ENCODE measurements around the gene SRSF2. TPM values are rescaled to one million over a fixed set of nuclear protein-coding genes. Genes with fewer than 3 reads are reported as not detected.

The SRSF2 gene
- total and polyA plus RNA-seq, 9 of the 15 experiments (the other 6 are each of a cell fraction or from before 2014, with no cell fraction given), result 161 to 583 (median 393) TPM

DNA sequence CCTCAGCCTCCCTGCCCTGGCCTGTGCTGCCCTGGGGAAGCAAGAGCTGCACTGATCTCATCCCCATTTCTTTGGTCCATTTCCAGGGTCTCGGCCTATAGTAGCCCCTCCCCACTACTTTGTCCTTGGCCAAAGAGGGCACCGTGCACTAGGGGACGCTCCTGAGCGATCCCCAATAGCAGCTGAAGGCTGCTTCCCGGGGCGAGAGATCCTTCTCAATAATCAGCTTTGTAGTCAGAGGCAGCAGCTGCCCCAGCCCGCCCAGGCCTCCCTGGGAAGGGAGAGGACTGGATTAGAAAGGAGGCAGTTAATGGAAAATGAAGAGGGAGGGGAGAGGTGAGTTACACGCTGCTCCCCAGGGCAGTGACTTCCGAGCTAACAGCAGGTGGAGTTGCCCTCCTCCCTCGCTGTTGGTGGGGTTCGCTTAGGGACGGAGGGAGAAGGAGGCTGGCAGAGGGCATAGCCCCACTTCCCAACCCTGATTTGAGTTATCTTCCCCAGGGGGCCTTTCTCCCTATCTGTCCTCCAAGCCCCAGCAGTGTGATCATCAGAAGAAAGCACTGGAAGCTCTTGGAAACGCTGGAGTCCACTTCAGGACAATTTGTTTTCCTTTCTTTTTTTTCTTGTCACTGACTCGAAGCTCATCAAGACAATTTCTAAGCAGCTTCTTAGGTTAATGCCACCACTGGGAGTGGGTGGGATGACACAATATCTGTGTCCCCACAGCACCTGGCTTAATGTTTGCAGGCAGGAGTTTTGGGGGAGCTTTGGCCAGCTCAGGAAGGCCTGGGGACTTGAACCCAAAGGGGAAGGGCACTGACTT is 28.9 kb downstream of the SRSF2 start (continued):
- TF ChIP-seq CBFA2T3 (IDR thresholded peaks at IDR 0.05), result 0 out of 2 replicates have a peak, but pooled peaks have one; percentile 4

GRCh38 chr17:76706817-76707216 is 30.3 kb downstream of the SRSF2 start:
- no peak overlapping the region for H3K4me2 ChIP-seq (ENCODE audit: insufficient read depth, low read length)
- H4K20me1 ChIP-seq (replicated peaks; ENCODE audit: control insufficient read depth, insufficient read depth, low read length), result peaks cover 5% of the 10 kb centered on the region; the same call in 1 of the 2 replicates
- H3K79me2 ChIP-seq (ENCODE audit: control insufficient read depth, insufficient read depth, low read length), result no peaks in the 10 kb centered on the region
- no peaks in the 10 kb centered on the region for H3K9me1 ChIP-seq (ENCODE audit: control insufficient read depth, insufficient read depth, low read length)
- peaks cover 23 to 35% of the 10 kb centered on the region in 2 experiments; a peak in 4 of 5 replicates for H3K4me1 ChIP-seq (replicated peaks in 1 of 2; ENCODE audit: control insufficient read depth in 2 of 2, insufficient read depth in 2 of 2, low read length in 2 of 2)
- POLR2A ChIA-PET, result interaction anchor here (1.1 kb wide), 1 partner anchor 11 kb away, joined by 3 read pairs; no protein-coding TSS in a partner anchor
- BruUV-seq (replicated peaks), result no TSS peak
- no peak for ATAC-seq
- H3K9ac ChIP-seq (ENCODE audit: insufficient read depth in 1 of 2, low read depth in 2 of 2, low read length in 2 of 2), result no peak overlapping the region
- H2AFZ ChIP-seq (ENCODE audit: low read depth, low read length), result no peak overlapping the region
- FAIRE-seq, result no peak
- no peak overlapping the region for H3K4me3 ChIP-seq
- CTCF ChIA-PET (ENCODE audit: low intra/inter-chr PET ratio), result no interaction called here
- intact Hi-C loops (cut with micrococcal nuclease), result no loop called here
- H3K36me3 ChIP-seq (ENCODE audit: control insufficient read depth, insufficient read depth, low read length), result no peaks in the 10 kb centered on the region
- TF ChIP-seq TFAM (CRISPR knock-in tag; conservative IDR thresholded peaks at IDR 0.05) (no peak), COPS2 (conservative IDR thresholded peaks at IDR 0.05) (no peak), ZNF431 (CRISPR knock-in tag; IDR thresholded peaks at IDR 0.05) (no peak), ZNF717 (CRISPR knock-in tag; IDR thresholded peaks at IDR 0.05) (no peak), CHD4 (IDR thresholded peaks at IDR 0.05; ENCODE audit: insufficient read depth, insufficient replicate concordance, low read depth, low read length, poor library complexity, severe bottlenecking) (no peak), XRCC4 (IDR thresholded peaks at IDR 0.05; ENCODE audit: extremely low read depth, insufficient read depth, insufficient read length) (no peak)
- TF ChIP-seq, protein P1, sequence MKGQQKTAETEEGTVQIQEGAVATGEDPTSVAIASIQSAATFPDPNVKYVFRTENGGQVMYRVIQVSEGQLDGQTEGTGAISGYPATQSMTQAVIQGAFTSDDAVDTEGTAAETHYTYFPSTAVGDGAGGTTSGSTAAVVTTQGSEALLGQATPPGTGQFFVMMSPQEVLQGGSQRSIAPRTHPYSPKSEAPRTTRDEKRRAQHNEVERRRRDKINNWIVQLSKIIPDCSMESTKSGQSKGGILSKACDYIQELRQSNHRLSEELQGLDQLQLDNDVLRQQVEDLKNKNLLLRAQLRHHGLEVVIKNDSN (CRISPR knock-in tag; IDR thresholded peaks at IDR 0.05), result no peak
- TF ChIP-seq, protein P2, sequence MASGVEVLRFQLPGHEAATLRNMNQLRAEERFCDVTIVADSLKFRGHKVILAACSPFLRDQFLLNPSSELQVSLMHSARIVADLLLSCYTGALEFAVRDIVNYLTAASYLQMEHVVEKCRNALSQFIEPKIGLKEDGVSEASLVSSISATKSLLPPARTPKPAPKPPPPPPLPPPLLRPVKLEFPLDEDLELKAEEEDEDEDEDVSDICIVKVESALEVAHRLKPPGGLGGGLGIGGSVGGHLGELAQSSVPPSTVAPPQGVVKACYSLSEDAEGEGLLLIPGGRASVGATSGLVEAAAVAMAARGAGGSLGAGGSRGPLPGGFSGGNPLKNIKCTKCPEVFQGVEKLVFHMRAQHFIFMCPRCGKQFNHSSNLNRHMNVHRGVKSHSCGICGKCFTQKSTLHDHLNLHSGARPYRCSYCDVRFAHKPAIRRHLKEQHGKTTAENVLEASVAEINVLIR (CRISPR knock-in tag; IDR thresholded peaks at IDR 0.05), result no peak
- H3K27ac ChIP-seq (ENCODE audit: extremely low read depth, low read depth, low read length), result no peak overlapping the region
- WGBS (ENCODE audit: insufficient coverage, low coverage, missing lambda C conversion rate), result 86% methylated on average over 3 of the region's 3 CpGs
- no peaks in the 10 kb centered on the region for H3K9me3 ChIP-seq (replicated peaks; ENCODE audit: control insufficient read depth, insufficient read depth, low read depth, low read length)
- in situ Hi-C loops (cut with MboI), result no loop called here
- H3K27me3 ChIP-seq (ENCODE audit: control insufficient read depth in 2 of 2, insufficient read depth in 2 of 2, low read length in 2 of 2), result no peaks in the 10 kb centered on the region
- no peak for DNase-seq (ENCODE audit: extremely low read depth in 1 of 4, low spot score in 3 of 4)

All from K562 (cell line).